Gastroesophageal sphincter (tissue), 3 donors: ENCODE data around the gene KCNJ12.

ENCODE experiments used
- POLR2A ChIP-seq, 2 donors: fragments of 450-650 bp; IDR thresholded peaks; one replicate each; pipeline ENCODE4 v1.6.1; 2017; ENCODE audit warnings: antibody characterized with exemption in 2 of 2, mild to moderate bottlenecking in 2 of 2, moderate library complexity in 1 of 2
- POLR2AphosphoS5 ChIP-seq: sonication (generic); formaldehyde crosslinking; IDR thresholded peaks from one replicate; pipeline ENCODE4 v1.6.1; 2017; ENCODE audit warnings: antibody characterized with exemption
- TF ChIP-seq, protein P1 (sequence below), 4 experiments: fragments of 200-600 bp in 2 of 4; fragments of 450-650 bp in 2 of 4; sonication (generic) in 1 of 4; IDR thresholded peaks; one replicate each; pipeline ENCODE4 v1.5.1; 2017 to 2019; ENCODE audit warnings: antibody characterized with exemption in 4 of 4, mild to moderate bottlenecking in 2 of 4, moderate library complexity in 2 of 4

DNA sequence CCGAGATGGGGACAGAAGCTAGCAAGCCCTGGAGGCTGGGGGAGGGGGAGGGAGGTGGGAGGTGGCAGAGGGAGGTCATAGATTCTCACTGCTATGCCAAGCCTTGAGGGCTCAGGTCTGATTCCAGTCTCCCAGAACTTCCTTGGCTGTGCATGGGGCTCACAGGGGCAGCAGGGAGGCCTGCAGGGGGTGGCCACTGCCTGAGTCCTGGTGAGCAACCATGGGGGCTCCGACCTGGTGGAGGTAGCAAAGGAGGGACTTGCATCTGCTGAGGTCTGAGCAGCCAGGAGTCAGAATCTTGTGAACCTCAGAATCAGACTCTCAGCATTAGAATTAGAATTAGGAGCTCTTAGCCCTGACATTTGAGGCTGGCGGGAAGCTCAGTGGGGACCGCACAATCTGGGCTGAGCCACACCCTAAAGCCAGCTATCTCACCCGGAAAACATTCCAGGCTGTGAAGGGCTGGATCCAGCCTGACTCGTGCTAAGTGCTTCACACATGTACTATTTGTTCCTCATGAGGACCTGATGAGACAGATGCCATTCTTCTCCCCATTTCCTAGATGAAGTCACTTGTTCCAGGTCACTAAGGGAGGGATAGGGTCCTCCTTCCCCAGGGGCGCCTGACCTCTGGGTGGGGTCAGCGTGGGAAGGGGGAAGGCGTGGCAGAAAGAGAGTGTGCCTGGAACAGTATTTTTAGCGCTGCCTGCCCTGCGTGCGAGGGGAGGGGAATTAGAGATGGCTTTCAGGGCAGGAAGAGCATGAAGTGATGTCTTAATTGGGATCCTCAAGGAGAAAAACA is 17.3 kb upstream of the KCNJ12 start:
- TF ChIP-seq POLR2A (IDR thresholded peaks at IDR 0.05) (no peak), POLR2AphosphoS5 (no peak)
- TF ChIP-seq, protein P1, sequence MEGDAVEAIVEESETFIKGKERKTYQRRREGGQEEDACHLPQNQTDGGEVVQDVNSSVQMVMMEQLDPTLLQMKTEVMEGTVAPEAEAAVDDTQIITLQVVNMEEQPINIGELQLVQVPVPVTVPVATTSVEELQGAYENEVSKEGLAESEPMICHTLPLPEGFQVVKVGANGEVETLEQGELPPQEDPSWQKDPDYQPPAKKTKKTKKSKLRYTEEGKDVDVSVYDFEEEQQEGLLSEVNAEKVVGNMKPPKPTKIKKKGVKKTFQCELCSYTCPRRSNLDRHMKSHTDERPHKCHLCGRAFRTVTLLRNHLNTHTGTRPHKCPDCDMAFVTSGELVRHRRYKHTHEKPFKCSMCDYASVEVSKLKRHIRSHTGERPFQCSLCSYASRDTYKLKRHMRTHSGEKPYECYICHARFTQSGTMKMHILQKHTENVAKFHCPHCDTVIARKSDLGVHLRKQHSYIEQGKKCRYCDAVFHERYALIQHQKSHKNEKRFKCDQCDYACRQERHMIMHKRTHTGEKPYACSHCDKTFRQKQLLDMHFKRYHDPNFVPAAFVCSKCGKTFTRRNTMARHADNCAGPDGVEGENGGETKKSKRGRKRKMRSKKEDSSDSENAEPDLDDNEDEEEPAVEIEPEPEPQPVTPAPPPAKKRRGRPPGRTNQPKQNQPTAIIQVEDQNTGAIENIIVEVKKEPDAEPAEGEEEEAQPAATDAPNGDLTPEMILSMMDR (IDR thresholded peaks at IDR 0.05), result no peak
